Left renal cortex interstitium (tissue), 4 donors: ENCODE results near the gene ACSBG1. TPM values are rescaled to one million over a fixed set of nuclear protein-coding genes. Genes with fewer than 3 reads are reported as not detected.
A peak's percentile ranks its signal among the peaks of the same experiment; 100 is the strongest.
"Not testable (repeated sequence)": the region's sequence is repeated elsewhere in the genome, so short reads cannot be mapped to it uniquely, and the experiment has no call there.

Source experiments
- DNase-seq, 4 donors: peaks; one replicate each; pipeline ENCODE4 v3.0.0-alpha.2; 2013; ENCODE audit warnings: low read depth in 4 of 4, low spot score in 2 of 4, missing footprints in 1 of 4
- polyA plus RNA-seq, 4 donors: library from polyadenylated mRNA; unstranded; fragments of 120-200 nt; gene quantifications; one replicate each; pipeline ENCODE4 v1.2.1, GENCODE V29; 2013; ENCODE audit not compliant: insufficient read length in 4 of 4

ACSBG1 gene
- polyA plus RNA-seq, 4 donors: 0.44 to 1.6 (median 1.3) TPM

- DNase-seq: no peak
Measured at GRCh38 chr15:78171864-78172472, 62.4 kb downstream of the ACSBG1 start.

- DNase-seq: no peak
Measured at GRCh38 chr15:78170848-78171773, 63.3 kb downstream of the ACSBG1 start.

- DNase-seq: no peak
Measured at GRCh38 chr15:78168608-78169007, 65.8 kb downstream of the ACSBG1 start.

- DNase-seq: no peak
Measured at GRCh38 chr15:78167227-78167888, 67.0 kb downstream of the ACSBG1 start.

GRCh38 chr15:78164010-78164409 lies 70.4 kb downstream of the ACSBG1 start:
- no peak for DNase-seq

GRCh38 chr15:78162038-78162437 lies 72.3 kb downstream of the ACSBG1 start:
- DNase-seq: no peak

- DNase-seq: no peak
Measured at GRCh38 chr15:78159395-78159794, 75.0 kb downstream of the ACSBG1 start.

GRCh38 chr15:78157203-78157602 lies 77.2 kb downstream of the ACSBG1 start:
- no peak for DNase-seq

- DNase-seq: no peak
Measured at GRCh38 chr15:78156653-78157052, 77.7 kb downstream of the ACSBG1 start.

GRCh38 chr15:78155355-78155939 lies 78.9 kb downstream of the ACSBG1 start:
- DNase-seq: no peak

GRCh38 chr15:78154955-78155354 lies 79.4 kb downstream of the ACSBG1 start:
- DNase-seq: no peak

GRCh38 chr15:78151075-78151474 lies 83.3 kb downstream of the ACSBG1 start:
- not testable (repeated sequence) for DNase-seq

- no peak for DNase-seq
Measured at GRCh38 chr15:78149805-78150751, 84.3 kb downstream of the ACSBG1 start.

GRCh38 chr15:78149068-78149804 lies 85.1 kb downstream of the ACSBG1 start, which contains the start of gene IDH3A:
Gene IDH3A, plus strand, starts transcription at chr15:78149362. Its CDS starts 42 bp downstream, at chr15:78149404.
- DNase-seq: peak; percentile 91 to 98 (median 96)

GRCh38 chr15:78148392-78149067 lies 85.8 kb downstream of the ACSBG1 start:
- DNase-seq: no peak

- DNase-seq: no peak
Measured at GRCh38 chr15:78147566-78147965, 86.8 kb downstream of the ACSBG1 start.

- DNase-seq: no peak
Measured at GRCh38 chr15:78146425-78147154, 87.8 kb downstream of the ACSBG1 start.

GRCh38 chr15:78142332-78142731 lies 92.0 kb downstream of the ACSBG1 start:
- no peak for DNase-seq
